ENCODE data around the gene POLQ.
"Not testable (repeated sequence)": the region's sequence is repeated elsewhere in the genome, so short reads cannot be mapped to it uniquely, and the experiment has no call there.

Gene POLQ

GRCh38 chr3:121399820-121400219 is 146.0 kb downstream of the POLQ start:
- no peak overlapping the region for H2AFZ ChIP-seq
- H3K27me3 ChIP-seq (ENCODE audit: control insufficient read depth, insufficient read depth, low read length) = no peaks in the 10 kb centered on the region
- H3K4me1 ChIP-seq = no peaks in the 10 kb centered on the region
- no peaks in the 10 kb centered on the region for H3K36me3 ChIP-seq (ENCODE audit: control insufficient read depth, insufficient read depth, low read length)
- no peaks in the 10 kb centered on the region for H3K79me2 ChIP-seq
- no peak for TF ChIP-seq CTCF (IDR thresholded peaks at IDR 0.05)
- no peak overlapping the region for H3K27ac ChIP-seq
- no peak overlapping the region for H3K4me2 ChIP-seq (ENCODE audit: low read length)
- no peak overlapping the region for H3K4me3 ChIP-seq (ENCODE audit: low read depth, low read length)
- no peaks in the 10 kb centered on the region for H3K9me3 ChIP-seq (ENCODE audit: control insufficient read depth, low read length)
- no peak overlapping the region for H3K9ac ChIP-seq

GRCh38 chr3:121398051-121398450 is 147.7 kb downstream of the POLQ start:
- H3K9me3 ChIP-seq (ENCODE audit: control insufficient read depth, low read length); H3K4me2 ChIP-seq (ENCODE audit: low read length); H3K9ac ChIP-seq; H3K36me3 ChIP-seq (ENCODE audit: control insufficient read depth, insufficient read depth, low read length); H3K79me2 ChIP-seq; H3K27me3 ChIP-seq (ENCODE audit: control insufficient read depth, insufficient read depth, low read length); H3K27ac ChIP-seq; H3K4me1 ChIP-seq; H2AFZ ChIP-seq; H3K4me3 ChIP-seq (ENCODE audit: low read depth, low read length): not testable (repeated sequence)

- not testable (repeated sequence) for H3K79me2 ChIP-seq; H3K9ac ChIP-seq; H3K4me3 ChIP-seq (ENCODE audit: low read depth, low read length); H3K4me2 ChIP-seq (ENCODE audit: low read length); H3K9me3 ChIP-seq (ENCODE audit: control insufficient read depth, low read length); H3K4me1 ChIP-seq; H3K36me3 ChIP-seq (ENCODE audit: control insufficient read depth, insufficient read depth, low read length); H3K27ac ChIP-seq; H3K27me3 ChIP-seq (ENCODE audit: control insufficient read depth, insufficient read depth, low read length); H2AFZ ChIP-seq
These were observed 149.8 kb downstream of the POLQ start for GRCh38 chr3:121395967-121396366.

- not testable (repeated sequence) for H3K27ac ChIP-seq; H3K9me3 ChIP-seq (ENCODE audit: control insufficient read depth, low read length); H3K27me3 ChIP-seq (ENCODE audit: control insufficient read depth, insufficient read depth, low read length); H3K36me3 ChIP-seq (ENCODE audit: control insufficient read depth, insufficient read depth, low read length); H3K4me3 ChIP-seq (ENCODE audit: low read depth, low read length); H3K9ac ChIP-seq; H3K79me2 ChIP-seq; H2AFZ ChIP-seq; H3K4me2 ChIP-seq (ENCODE audit: low read length); H3K4me1 ChIP-seq
These were observed 157.5 kb downstream of the POLQ start for GRCh38 chr3:121388308-121388707.
